HG03135 (cell line): ENCODE measurements around the gene XPO4.
"Not testable (repeated sequence)": the region's sequence is repeated elsewhere in the genome, so short reads cannot be mapped to it uniquely, and the experiment has no call there.

Experiments used
- ATAC-seq: cut with Tn5 transposase; IDR thresholded peaks from one replicate; pipeline ENCODE4 v1.9.1; 2021; ENCODE audit warnings: mild to moderate bottlenecking, moderate library complexity; ENCODE audit not compliant: unreplicated experiment

XPO4 gene

DNA sequence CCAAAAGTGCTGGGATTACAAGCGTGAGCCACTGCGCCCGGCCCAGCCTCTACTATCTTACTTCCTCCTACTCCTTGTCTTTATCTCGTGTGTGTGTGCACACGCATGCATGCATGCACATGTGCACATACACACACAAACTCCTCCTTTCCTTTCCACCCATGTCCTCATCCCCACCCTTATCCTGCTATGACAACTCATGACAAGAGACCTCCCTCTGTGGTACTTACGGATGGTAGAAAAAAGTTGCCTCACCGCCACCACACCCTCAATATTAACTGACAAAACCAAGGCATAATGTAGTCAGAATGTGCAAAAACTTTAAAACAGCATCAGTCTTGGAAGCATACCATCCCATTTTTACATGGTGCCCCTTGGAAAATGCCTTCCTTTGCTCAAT lies 112.9 kb downstream of the XPO4 start:
- no peak for ATAC-seq

DNA sequence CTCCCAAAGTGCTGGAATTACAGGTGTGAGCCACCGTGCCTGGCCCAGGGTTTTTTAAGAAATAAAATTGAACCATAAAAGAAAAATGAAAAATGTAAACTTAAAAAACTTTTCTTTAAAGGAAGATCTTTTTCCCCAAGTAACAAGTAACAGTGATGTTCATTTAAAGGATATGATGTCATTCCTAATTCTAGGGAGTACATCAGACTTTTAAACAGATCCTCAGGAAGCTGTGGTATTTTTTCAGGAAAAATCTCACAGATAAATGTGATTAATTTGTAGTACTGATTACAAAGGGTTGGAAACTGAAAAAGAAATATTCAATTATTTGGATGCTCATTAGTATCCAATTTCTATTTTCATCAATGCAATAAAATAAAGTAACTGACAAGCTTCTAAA lies 114.2 kb downstream of the XPO4 start:
- no peak for ATAC-seq

DNA sequence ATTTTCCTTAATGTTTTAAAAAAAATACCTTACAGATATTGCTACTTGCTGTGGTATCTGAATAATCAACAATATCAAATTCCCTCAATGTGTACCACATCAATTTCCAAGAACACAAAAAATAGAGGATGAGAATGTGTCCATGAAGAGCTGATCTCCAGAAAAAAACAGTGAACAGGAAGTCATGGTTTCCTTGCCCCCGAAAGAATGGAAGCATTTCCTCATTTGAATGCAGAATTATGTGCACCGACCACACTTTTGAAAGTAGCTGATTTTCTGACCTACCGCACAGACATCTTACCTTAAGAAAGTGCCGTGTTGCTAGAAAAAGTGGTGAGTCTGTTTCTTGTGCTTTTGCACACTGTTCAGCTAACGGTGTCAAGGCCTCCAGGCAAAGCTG lies 115.4 kb downstream of the XPO4 start:
- no peak for ATAC-seq

DNA sequence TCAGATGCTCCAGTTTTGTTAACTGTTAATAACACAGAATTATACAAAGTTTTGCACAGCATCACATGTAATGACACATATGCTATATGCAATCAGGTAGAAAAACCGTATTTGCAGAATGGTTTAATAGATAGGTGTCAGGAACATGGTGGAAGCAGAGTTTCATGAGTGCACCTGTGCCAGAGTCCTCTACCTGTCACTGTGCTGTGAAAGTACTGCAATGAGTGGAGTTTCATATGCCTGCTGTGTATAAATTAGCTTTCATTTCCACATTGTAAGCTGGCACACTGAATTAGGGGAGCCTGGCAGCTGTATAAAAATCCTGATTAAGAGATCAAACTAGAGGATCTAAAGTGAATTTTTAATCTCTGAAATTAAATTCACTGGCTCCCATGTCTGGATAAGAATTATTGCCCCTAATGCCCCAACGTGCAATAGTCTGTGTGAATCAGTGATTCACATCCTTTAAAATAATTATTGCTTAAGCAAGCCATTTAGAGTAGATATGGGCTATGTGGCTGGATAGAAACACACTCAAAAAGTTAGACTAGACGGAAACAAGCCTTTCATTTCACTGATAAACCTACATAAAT lies 120.3 kb downstream of the XPO4 start:
- peak; percentile 87 for ATAC-seq

DNA sequence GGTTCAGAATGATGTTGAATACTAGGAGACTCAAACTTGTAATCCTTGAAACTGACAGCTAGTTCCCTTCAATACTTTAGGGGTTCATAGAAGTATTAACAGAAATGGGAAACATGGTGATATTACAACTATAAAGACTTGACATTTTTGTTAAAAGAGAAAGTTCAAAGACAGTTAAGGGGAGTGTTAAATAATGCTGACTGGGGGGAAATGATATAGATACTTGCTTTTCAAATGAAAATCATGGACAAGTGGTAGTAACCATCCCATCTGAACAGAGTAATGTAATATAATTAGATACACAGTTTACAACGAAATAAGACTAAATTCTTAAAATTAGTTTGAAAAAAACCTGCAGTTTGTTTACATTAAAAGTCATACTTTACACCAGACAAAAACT lies 122.2 kb downstream of the XPO4 start:
- no peak for ATAC-seq

DNA sequence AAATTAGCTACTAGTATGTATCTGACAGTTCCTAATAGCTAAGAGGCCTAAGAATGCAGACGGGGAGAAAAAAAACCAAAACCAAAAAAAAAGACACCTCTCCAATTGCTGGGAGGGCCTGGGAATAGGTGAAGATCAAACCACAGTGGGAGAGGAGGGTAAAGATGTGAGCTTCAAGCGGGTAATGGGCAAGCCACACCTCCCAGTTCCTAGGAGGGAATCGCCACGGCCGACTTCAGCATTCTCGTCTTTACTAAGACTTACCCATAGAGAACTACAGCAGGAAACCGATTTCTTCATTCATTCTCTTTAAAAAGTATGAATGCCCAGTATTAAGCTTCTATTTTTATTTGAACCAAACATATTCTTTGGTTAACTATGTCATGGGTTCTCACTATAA lies 123.1 kb downstream of the XPO4 start:
- no peak for ATAC-seq

DNA sequence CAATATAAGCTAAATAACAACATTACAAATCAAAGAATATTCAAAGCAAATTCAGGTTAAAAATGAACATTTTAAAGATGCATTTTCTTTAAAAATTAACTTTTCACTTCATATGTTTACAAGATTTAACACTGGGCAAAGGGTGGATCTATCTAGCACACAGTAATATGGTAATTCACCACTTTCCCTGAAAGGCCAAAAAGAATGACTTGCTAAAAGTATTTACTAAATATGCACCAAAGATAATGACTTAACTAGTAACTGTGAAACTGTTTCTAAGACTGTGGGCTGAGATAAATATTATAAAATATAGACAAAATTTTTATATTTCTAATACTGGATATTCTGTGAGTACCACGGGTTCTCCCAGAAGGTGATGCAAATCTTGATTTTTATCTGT lies 124.2 kb downstream of the XPO4 start:
- no peak for ATAC-seq

DNA sequence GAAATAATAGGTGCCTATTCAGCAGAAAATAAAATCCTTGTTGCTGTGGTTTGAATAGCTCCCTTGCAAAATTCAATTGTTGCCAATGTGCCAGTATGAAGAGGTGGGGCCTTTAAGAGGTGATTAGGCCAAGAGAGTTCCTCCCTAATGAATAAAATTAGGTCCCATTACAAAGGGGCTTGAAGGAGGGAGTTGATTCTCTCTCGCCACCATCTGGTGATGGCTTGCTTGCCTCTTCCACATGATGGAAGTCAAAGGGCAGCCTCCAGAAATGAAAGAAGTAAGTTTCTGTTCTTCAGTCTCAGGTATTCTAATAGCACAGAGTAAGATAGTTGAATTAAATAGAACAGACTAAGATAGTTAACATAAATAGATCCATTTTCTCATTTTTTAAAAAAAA lies 125.8 kb downstream of the XPO4 start:
- no peak for ATAC-seq

DNA sequence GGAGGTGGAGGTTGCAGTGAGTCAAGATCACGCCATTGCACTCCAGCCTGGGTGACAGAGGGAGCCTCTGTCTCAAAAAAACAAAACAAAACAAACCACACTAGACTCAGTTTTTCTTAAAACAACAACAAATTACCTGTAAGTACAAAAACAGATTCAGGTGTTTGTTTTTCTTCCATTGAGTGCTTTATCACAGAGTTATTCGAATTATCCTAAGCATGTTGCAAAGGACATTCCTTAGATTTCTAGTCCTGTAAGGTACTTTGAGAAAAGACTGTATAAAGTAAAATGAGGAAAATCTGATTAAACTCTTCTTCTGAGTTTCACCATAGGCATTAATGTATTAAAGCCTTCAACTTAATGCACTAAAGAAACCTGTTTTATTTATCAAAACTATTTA lies 126.6 kb downstream of the XPO4 start:
- ATAC-seq = no peak

DNA sequence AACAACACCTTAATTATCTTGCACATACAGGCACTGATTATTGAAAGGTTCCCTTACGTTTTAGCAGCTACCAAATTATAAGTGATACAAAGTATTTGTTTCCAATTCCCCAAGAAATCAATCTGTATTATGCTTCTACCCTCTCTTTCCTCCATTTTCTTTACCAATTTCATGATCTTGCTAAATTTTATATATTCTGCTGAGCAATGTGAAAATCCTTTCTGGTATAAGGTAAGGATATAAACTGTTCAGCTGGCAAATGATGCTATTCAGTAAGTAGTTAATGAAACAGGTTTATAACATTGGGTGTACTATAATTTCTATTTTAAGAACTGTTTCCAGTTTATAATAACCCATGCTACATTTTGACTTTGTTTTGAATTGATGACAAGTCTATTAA lies 127.8 kb downstream of the XPO4 start:
- ATAC-seq = no peak

DNA sequence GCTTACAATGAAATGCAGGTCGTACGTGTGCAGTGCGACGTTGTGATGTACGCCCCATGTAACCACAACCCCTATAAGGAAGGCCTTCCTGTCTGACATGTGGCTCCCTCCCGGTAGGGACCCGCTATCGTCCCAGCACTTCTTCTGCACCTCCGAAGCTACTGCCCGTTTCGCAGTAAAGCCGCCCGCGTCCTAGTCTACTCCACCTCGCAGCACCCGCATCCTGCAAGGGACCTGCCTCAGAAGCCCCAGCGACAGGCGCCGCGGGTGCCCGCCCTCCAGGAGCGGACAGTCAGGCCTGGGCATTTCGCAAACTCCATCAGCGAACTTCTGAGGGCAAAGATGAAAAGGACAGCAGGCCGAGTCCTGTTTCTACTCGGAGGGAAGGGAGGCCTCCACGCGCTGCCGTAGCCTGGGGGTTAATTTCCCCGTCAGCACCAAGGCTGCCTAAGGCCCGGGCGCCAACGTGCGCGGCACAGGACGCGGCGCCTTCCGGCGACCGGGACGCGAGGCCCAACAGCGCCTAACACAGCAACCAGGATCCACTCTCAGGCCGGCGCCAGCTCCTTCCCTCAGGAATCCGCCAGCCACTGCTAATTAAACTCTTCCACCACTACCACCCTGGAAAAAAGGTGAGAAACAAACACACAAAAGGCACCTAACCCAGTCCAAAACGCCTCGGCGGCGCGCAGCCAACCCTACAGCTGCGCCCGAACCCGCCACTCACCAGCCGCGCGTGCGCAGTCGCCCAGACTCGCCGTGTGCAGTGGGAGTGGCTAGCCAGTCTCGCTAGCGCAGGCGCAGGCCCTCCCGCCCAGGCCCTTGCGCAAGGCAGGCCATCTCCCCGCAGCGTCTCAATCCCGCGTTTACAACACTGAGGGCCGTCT lies 129.1 kb downstream of the XPO4 start, which contains the start of gene EEF1AKMT1:
Gene EEF1AKMT1 (minus strand): TSS at position 768 of the 887 bp plus-strand sequence. CDS start 16,363 bp downstream, outside the sequence.
- peak; percentile 91 for ATAC-seq

DNA sequence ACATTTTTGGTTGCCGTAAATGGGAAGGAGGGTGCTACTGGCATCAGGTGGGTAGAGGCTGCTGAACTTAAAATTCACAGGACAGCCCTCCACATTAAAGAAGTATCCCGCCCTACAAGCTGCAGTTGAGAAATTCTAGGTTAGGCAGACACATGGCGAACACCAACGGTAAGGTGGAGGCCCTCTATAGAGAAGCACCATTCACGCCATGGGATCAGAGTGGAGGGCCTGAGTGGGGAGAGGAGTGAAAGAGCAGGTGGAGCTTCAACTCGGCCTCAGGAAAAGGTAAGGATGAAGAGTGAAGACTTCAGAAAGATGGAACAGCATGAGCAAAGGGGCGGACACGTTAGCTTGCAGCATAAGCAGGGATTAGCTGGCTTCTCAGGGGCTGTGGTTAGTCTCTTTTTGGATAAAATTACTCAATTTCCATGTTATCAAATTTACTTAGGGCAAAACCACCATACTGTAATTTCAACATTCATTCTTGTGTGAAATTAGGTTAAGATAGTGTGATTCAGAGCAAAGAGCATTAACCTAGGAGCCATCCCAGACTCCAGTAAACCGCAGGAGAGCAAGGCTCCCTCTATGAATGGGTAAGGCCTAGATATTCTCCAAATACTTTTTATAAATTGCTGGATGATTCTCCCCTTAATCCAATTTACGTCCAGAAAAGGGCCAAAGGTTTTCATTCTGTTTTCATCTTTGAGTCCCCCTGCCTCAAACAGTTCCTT lies 130.0 kb downstream of the XPO4 start:
- no peak for ATAC-seq

DNA sequence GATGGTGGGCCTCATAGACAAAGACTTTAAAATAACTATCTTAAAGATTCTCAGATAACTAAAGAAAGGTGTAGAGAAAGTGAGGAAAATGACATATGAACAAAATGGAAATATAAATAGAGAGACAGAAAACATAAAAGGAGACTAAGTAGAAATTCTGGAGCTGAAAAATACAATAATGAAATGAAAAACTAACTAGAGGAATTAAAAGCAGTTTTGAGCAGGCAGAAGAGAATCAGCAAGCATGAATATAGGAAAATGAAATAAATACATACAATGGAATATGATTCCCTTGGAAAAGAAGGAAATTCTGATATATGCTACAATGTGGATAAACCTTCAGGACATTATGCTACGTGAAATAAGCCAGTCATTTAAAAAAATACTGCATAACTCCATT lies 132.7 kb downstream of the XPO4 start:
- no peak for ATAC-seq

DNA sequence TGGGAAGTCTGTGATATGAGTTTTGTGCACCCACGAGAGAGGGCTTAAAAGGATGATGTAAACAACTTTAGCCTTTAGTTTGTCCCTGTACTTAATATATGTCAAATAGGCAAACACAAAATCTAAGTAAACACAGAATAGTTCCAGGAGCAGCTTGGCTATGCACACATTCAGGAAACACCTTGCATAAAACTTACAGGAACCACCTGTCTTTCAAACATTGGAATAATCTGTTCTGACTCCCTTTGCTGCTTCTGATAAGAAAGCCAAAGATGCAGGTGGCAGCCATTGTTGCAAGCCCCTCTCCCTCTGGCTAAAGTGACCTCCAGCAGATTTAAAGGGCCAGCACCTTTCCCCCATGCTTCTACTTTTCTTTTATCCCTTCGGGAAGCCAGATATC lies 133.5 kb downstream of the XPO4 start:
- no peak for ATAC-seq

DNA sequence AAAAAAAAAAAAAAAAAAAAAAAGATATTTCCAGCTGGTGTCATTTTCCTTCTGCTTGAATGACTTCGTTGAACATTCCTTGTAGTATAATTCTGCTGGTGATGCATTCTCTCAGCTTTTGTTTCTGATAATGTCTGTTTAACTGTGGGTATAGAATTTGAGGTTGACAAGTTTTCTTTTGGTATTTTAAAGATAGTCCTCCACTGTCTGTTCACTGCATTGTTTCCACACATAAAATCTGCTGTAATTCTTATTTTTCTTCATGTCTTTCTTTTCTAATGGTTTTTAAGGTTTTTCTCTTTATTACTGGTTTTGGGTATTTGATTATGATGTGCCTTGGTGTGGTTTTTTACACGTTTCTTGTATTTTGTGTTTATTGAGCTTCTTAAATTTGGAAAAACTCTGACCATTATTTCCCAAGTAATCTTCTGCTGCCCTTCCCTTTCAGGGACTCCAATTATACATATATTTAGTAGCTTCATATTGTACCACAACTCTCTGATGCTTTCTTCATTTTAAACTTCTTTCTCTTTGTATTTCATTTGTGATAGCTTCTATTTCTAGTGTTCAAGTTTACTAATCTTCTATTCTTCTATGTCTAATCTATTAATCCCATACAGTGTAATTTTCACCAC lies 135.1 kb downstream of the XPO4 start:
- ATAC-seq = no peak

DNA sequence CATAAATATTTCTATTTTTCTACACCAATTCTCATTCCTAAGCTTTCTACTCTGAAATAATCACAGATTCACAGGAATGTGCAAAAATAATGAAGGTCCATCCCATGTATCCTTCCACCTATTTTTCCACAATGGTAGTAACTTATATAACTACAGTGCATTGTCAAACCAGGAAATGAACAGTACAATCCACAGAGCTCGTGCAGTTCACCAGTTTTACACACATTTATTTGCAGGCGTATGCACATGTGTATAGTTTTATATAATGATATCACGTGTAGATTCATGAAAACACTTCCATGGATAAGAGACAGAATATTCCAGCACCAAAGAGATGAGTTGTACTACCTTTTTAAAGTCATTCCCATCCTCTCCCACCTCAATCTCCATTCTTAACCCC lies 141.7 kb downstream of the XPO4 start:
- no peak for ATAC-seq

DNA sequence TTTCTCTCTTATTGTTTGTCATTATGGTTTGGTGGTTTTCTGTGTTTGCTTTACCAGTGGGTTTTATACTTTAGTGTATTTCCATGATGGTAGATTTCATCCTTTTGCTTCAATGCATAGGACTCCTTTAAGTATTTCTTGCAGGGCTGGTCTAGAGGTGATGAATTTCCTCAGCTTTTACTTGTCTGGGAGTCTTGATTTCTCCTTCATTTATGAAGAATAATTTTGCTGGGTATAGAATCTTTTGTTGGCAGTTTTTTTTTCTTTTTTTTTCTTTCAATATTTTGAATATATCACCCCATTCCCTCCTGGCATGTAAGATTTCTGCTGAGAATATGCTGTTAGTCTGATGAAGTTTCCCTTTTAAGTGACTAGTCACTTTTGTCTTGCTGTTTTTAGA lies 148.5 kb downstream of the XPO4 start:
- ATAC-seq = no peak

DNA sequence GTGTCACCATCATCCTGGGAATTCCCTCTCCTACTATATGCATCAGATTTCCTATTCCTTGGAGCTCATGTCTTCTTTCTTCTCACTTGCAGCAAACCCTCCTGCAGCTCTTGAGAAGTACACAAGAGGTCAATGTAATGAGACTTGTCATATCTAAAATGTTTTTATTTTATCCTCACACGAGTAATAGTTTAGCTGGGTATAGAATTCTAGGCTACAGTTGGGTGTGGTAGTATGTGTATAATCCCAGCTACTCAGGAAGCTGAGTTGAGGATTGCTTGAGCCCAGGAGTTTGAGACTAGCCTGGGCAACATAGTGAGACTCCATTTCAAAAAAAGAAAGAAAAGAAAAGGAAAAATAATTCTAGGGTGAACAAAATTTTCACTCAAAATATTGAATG lies 153.2 kb downstream of the XPO4 start:
- ATAC-seq = no peak

DNA sequence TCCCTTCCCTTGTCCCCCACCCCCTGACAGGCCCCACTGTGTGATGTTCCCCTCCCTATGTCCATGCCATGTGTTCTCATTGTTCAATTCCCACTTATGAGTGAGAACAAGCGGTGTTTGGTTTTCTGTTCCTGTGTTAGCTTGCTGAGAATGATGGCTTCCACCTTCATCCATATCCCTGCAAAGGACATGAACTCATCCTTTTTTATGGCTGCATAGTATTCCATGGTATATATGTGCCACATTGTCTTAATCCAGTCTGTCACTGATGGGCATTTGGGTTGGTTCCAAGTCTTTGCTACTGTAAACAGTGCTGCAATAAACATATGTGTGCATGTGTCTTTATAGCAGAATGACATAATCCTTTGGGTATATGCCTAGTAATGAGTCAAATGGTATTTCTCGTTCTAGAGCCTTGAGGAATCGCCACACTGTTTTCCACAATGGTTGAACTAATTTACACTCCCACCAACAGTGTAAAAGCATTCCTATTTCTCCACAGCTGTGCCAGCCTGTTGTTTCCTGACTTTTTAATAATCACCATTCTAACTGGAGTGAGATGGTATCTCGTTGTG lies 158.6 kb downstream of the XPO4 start:
- not testable (repeated sequence) for ATAC-seq

DNA sequence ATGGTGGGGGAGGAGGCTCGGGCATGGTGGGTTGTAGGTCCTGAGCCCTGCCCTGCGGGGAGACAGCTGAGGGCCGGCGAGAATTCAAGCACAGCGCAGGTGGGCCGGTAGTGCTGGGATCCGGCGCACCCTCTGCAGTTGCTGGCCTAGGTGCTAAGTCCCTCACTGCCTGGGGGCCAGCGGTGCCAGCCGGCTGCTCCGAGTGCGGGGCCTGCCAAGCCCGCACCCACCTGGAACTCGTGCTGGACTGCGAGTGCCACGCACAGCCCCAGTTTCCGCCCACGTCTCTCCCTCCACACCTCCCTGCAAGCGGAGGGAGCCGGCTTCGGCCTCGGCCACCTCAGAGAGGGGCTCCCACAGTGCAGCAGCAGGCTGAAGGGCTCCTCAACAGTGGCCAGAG lies 162.5 kb downstream of the XPO4 start:
- no peak for ATAC-seq

DNA sequence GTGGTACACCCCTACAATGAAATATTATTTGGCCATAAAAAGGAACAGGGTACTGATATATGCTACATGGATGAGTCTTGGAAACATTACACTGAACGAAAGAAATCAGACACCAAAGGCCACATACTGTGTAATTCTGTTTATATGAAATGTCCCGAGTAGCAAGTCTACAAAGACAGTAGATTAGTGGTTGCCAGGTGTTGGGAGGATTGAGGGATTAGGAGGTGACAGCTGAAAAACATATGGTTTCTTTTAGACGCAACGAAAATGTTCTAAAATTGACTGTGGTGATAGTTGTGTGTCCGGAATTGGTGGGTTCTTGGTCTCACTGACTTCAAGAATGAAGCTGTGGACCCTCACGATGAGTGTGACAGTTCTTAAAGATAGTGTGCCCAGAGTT lies 163.9 kb downstream of the XPO4 start:
- no peak for ATAC-seq
